Stomach (tissue), 9 donors: ENCODE data around the gene SHISAL1. TPM values are rescaled to one million over a fixed set of nuclear protein-coding genes. Genes with fewer than 3 reads are reported as not detected.

Experiments used
- DNase-seq, 2 donors: peaks; one replicate each; pipeline versions ENCODE4 v3.0.0 to v3.0.0-alpha.2; 2013 to 2019
- H3K27ac ChIP-seq, 5 donors: fragments of 200-600 bp in 4 of 5; sonication (generic) in 4 of 5; one replicate each; pipeline ENCODE4 v1.5.1; 2013 to 2019; ENCODE audit warnings: mild to moderate bottlenecking in 1 of 5, moderate library complexity in 1 of 5
- H3K27me3 ChIP-seq, 3 donors: fragments of 200-600 bp; sonication (generic); one replicate each; pipeline ENCODE4 v1.5.1; 2017 to 2019; ENCODE audit warnings: mixed run types in 1 of 3
- H3K36me3 ChIP-seq, 4 donors: fragments of 200-600 bp; sonication (generic); 1 replicate in 3 of 4; 2 replicates in 1 of 4; pipeline ENCODE4 v1.5.1; 2016 to 2019
- H3K4me1 ChIP-seq, 4 donors: fragments of 200-600 bp; sonication (generic); one replicate each; pipeline ENCODE4 v1.5.1; 2016 to 2019
- H3K4me3 ChIP-seq, 4 donors: fragments of 200-600 bp; sonication (generic) in 3 of 4; one replicate each; pipeline ENCODE4 v1.5.1; 2016 to 2019; ENCODE audit warnings: mild to moderate bottlenecking in 1 of 4
- H3K9me3 ChIP-seq, 4 donors: fragments of 200-600 bp; sonication (generic); one replicate each; pipeline ENCODE4 v1.5.1; 2016 to 2019
- EP300 ChIP-seq: sonication (generic); formaldehyde crosslinking; IDR thresholded peaks from one replicate; pipeline ENCODE4 v1.6.1; 2017; ENCODE audit warnings: antibody characterized with exemption
- POLR2A ChIP-seq, 4 donors: fragments of 450-650 bp; IDR thresholded peaks; one replicate each; pipeline ENCODE4 v1.6.1; 2016; ENCODE audit warnings: antibody characterized with exemption in 4 of 4, control low read depth in 2 of 4, mild to moderate bottlenecking in 1 of 4, moderate library complexity in 1 of 4
- POLR2AphosphoS5 ChIP-seq, 3 donors: sonication (generic); formaldehyde crosslinking; IDR thresholded peaks; one replicate each; pipeline ENCODE4 v1.6.1; 2016; ENCODE audit warnings: antibody characterized with exemption in 3 of 3
- WGBS, 5 donors: extraction: QIAGEN DNeasy Blood & Tissue Kit in 3 of 5; methylation state at CpG; one replicate each; pipeline versions ENCODE4 v1.1.5 to v1.1.7; 2013 to 2018; 5-methylcytosine and 5-hydroxymethylcytosine counted together
- intact Hi-C: fragments of 100-400 bp; cut with DNase I; formaldehyde crosslinking; loops from one replicate; pipeline ENCODE4 v1.15.1; 2023; ENCODE audit warnings: low total_unique reads
- polyA plus RNA-seq, 3 donors: library from polyadenylated mRNA; stranded (reverse); fragments of 200-250 nt; gene quantifications; one replicate each; pipeline ENCODE4 v1.2.3, GENCODE V29; 2013
- total RNA-seq, 5 donors: library from RNA; depleted of rRNA; stranded (reverse); fragments of >200 nt; gene quantifications; one replicate each; pipeline versions ENCODE4 v1.1.0 to v1.2.3, GENCODE V29; 2014 to 2016
- TF ChIP-seq, protein P1 (sequence below), 7 experiments: fragments of 450-650 bp in 4 of 7; fragments of 200-600 bp in 3 of 7; sonication (generic) in 3 of 7; IDR thresholded peaks; one replicate each; pipeline ENCODE4 v1.5.1; 2016 to 2019; ENCODE audit warnings: antibody characterized with exemption in 7 of 7, control low read depth in 2 of 7, mild to moderate bottlenecking in 1 of 7
- donor health status: healthy with polysubstance abuse.
- donor health status: Bipolar disorder and iron deficiency.
- donor health status: healthy.

The SHISAL1 gene
- total and polyA plus RNA-seq, 8 donors: 0.43 to 19.3 (median 1.2) TPM

DNA sequence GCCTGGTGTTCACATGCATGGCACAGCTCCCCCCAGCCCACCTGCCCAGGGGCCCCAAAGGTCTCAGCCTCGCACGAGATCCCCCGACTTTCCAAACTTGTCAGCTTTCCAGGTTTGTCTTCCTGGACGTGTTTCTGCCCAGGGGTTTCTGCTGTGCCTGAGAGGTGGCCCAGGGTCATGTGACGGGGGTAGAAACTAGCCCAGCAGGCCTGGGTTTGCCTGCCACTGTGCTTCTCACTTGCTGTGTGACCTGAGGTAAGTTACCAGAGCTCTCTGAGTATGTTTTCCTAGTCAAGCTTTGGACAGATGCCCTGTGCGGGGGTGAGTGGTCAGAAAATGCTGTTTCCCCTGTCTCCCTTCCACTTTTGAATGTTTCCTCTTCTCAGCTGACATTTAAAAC lies 38.3 kb upstream of the SHISAL1 start:
- TF ChIP-seq POLR2AphosphoS5 (IDR thresholded peaks at IDR 0.05) (no peak), POLR2A (IDR thresholded peaks at IDR 0.05) (no peak), EP300 (no peak)
- TF ChIP-seq, protein P1, sequence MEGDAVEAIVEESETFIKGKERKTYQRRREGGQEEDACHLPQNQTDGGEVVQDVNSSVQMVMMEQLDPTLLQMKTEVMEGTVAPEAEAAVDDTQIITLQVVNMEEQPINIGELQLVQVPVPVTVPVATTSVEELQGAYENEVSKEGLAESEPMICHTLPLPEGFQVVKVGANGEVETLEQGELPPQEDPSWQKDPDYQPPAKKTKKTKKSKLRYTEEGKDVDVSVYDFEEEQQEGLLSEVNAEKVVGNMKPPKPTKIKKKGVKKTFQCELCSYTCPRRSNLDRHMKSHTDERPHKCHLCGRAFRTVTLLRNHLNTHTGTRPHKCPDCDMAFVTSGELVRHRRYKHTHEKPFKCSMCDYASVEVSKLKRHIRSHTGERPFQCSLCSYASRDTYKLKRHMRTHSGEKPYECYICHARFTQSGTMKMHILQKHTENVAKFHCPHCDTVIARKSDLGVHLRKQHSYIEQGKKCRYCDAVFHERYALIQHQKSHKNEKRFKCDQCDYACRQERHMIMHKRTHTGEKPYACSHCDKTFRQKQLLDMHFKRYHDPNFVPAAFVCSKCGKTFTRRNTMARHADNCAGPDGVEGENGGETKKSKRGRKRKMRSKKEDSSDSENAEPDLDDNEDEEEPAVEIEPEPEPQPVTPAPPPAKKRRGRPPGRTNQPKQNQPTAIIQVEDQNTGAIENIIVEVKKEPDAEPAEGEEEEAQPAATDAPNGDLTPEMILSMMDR (IDR thresholded peaks at IDR 0.05): no peak
- intact Hi-C loops: no loop called here
- Histone ChIP-seq H3K27me3 (peaks cover 0 to 44% (median 0%) of the 10 kb centered on the region in 3 donors), H3K36me3 (no peaks in the 10 kb centered on the region), H3K9me3 (no peaks in the 10 kb centered on the region), H3K4me1 (peaks cover 0 to 12% (median 5%) of the 10 kb centered on the region in 4 donors), H3K4me3 (no peak overlapping the region), H3K27ac (no peak overlapping the region)
- WGBS, 5 donors: 61 to 76% (median 66%) methylated on average over 6 of the region's 6 CpGs
- no peak for DNase-seq

DNA sequence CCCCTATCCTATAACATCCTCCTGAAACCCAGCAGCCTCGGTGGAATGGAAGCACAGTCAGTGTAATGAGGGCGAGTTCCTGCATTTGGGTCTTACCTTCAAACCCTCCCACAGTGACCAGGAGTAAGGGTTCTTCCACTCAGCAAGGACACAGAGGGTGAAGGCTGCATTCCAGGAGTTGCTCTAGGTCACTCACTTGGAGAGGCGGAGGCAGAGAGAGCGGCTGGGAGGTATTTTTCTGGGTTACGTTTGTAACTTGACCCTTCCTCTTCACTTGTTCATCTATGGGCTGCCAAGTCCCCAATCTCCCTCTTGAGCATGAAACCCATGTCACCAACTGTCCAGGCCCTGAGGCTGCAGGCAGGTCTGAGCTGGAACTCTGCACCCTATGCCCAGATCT lies 36.8 kb upstream of the SHISAL1 start:
- Histone ChIP-seq H3K4me3 (no peak overlapping the region), H3K36me3 (no peaks in the 10 kb centered on the region), H3K27ac (no peak overlapping the region), H3K9me3 (no peaks in the 10 kb centered on the region), H3K27me3 (peaks cover 0 to 44% (median 0%) of the 10 kb centered on the region in 3 donors), H3K4me1 (peaks cover 0 to 12% (median 5%) of the 10 kb centered on the region in 4 donors)
- WGBS, 5 donors: 62 to 86% (median 70%) methylated on average over 5 of the region's 5 CpGs
- intact Hi-C loops: no loop called here
- no peak for DNase-seq
- no peak for TF ChIP-seq POLR2A (IDR thresholded peaks at IDR 0.05)
- TF ChIP-seq, protein P1 (IDR thresholded peaks at IDR 0.05): no peak
- TF ChIP-seq EP300: no peak
- TF ChIP-seq POLR2AphosphoS5 (IDR thresholded peaks at IDR 0.05): no peak

DNA sequence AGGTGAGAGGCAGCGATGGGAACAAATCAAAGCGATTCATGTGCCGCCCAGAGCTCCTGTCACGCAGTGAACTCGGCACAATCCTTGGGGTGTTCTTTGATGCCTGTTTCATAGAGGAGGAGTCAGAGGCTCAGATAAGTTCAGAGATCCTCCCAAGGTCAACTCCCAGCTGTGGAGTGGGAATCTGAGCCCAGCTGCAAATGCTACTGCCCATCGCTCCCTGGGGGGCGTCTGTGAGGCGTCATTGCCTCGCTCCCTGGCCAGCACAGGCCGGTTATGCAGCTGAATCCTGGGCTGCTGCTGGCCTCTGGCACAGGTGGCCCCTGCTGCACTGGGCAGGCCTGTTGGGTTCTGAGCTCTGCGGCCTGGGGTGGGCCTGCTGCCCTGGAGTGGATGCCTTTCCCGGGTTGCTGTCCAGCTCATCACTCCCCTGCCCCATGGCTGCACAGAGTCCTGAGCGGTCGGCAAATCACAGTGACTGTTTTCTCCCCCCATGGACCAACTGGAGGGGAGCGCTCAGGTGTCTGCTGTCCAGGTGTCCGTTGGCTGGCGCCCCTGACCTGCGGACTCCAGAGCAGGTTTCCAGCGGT lies 36.3 kb upstream of the SHISAL1 start:
- WGBS, 5 donors: 75 to 77% (median 75%) methylated on average over 16 to 19 of the region's 19 CpGs
- no peak for DNase-seq
- H3K4me1 ChIP-seq: peaks cover 0 to 12% (median 5%) of the 10 kb centered on the region in 4 donors
- H3K27me3 ChIP-seq: peaks cover 0 to 44% (median 0%) of the 10 kb centered on the region in 3 donors
- no peak overlapping the region for H3K4me3 ChIP-seq
- no peak overlapping the region for H3K27ac ChIP-seq
- intact Hi-C loops: no loop called here
- TF ChIP-seq POLR2AphosphoS5 (IDR thresholded peaks at IDR 0.05) (no peak), POLR2A (IDR thresholded peaks at IDR 0.05) (no peak), EP300 (no peak)
- TF ChIP-seq, protein P1 (IDR thresholded peaks at IDR 0.05): no peak
- no peaks in the 10 kb centered on the region for H3K9me3 ChIP-seq
- no peaks in the 10 kb centered on the region for H3K36me3 ChIP-seq

DNA sequence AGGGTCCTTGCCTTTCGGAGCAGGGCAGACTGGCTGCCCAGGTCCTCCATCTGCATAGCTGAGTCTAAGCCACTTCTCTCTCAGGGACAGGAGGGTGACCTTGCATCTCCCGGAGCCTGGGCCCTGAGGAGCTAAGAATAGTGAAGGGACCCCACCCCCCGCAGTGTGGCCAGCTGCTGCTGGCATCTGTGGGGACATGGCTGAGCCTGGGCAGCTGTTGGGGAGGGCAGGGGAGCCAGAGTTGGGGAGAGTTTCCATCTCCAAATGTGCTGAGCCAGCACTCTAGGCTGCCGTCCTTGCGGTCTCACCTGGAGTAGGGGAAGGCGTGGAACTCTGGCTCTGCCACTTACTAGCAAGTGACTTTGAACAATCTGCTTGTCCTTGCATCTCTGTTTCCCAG lies 34.8 kb upstream of the SHISAL1 start:
- WGBS, 5 donors: 88 to 91% (median 89%) methylated on average over 3 to 6 of the region's 6 CpGs
- Histone ChIP-seq H3K4me1 (peaks cover under 1 to 12% (median 7%) of the 10 kb centered on the region in 4 donors), H3K9me3 (no peaks in the 10 kb centered on the region), H3K4me3 (no peak overlapping the region), H3K36me3 (no peaks in the 10 kb centered on the region), H3K27me3 (peaks cover 0 to 34% (median 0%) of the 10 kb centered on the region in 3 donors), H3K27ac (no peak overlapping the region)
- intact Hi-C loops: no loop called here
- TF ChIP-seq POLR2A (IDR thresholded peaks at IDR 0.05) (no peak), EP300 (no peak), POLR2AphosphoS5 (IDR thresholded peaks at IDR 0.05) (no peak)
- TF ChIP-seq, protein P1 (IDR thresholded peaks at IDR 0.05): no peak
- DNase-seq: no peak
